Pons (tissue), 1 donor: ENCODE measurements around the gene RALGPS1.

ENCODE experiments used
- DNase-seq: peaks from one replicate; pipeline ENCODE4 v3.0.0-alpha.2; 2016; ENCODE audit warnings: low spot score

RALGPS1 gene

GRCh38 chr9:127224178-127224882, 309.7 kb downstream of the RALGPS1 start:
- peak; percentile 81 for DNase-seq

GRCh38 chr9:127224883-127225739, 310.5 kb downstream of the RALGPS1 start:
- DNase-seq = peak; percentile 89

- DNase-seq = peak; percentile 46
These were observed 311.4 kb downstream of the RALGPS1 start for GRCh38 chr9:127225801-127226625.

- DNase-seq = no peak
These were observed 315.3 kb downstream of the RALGPS1 start for GRCh38 chr9:127229691-127230417.

- no peak for DNase-seq
These were observed 317.1 kb downstream of the RALGPS1 start for GRCh38 chr9:127231666-127232065.

- no peak for DNase-seq
These were observed 318.4 kb downstream of the RALGPS1 start for GRCh38 chr9:127232833-127233549.

- no peak for DNase-seq
These were observed 319.0 kb downstream of the RALGPS1 start for GRCh38 chr9:127233550-127233949.

GRCh38 chr9:127233989-127234388, 319.4 kb downstream of the RALGPS1 start:
- DNase-seq = no peak

GRCh38 chr9:127237801-127238200, 323.2 kb downstream of the RALGPS1 start:
- DNase-seq = no peak

- no peak for DNase-seq
These were observed 326.8 kb downstream of the RALGPS1 start for GRCh38 chr9:127241354-127241753.

- peak; percentile 97 for DNase-seq
These were observed 330.3 kb downstream of the RALGPS1 start for GRCh38 chr9:127244609-127245601.

GRCh38 chr9:127245637-127246164, 331.1 kb downstream of the RALGPS1 start:
- no peak for DNase-seq

GRCh38 chr9:127248241-127248640, 333.7 kb downstream of the RALGPS1 start:
- no peak for DNase-seq

GRCh38 chr9:127249877-127250276, 335.3 kb downstream of the RALGPS1 start:
- DNase-seq = no peak

GRCh38 chr9:127250896-127251391, 336.4 kb downstream of the RALGPS1 start:
- DNase-seq = no peak

- no peak for DNase-seq
These were observed 338.1 kb downstream of the RALGPS1 start for GRCh38 chr9:127252410-127253318.

GRCh38 chr9:127253446-127253845, 338.9 kb downstream of the RALGPS1 start:
- no peak for DNase-seq

GRCh38 chr9:127255692-127256091, 341.1 kb downstream of the RALGPS1 start:
- DNase-seq = no peak
